AG04450 (cell line): ENCODE results near the gene NUCKS1. TPM values are rescaled to one million over a fixed set of nuclear protein-coding genes. Genes with fewer than 3 reads are reported as not detected.

Source experiments
- CTCF ChIA-PET: fragments of 300-600, 350-600 bp; formaldehyde crosslinking; extraction: SDS; loops from one replicate; lab custom pipeline; 2022; ENCODE audit warnings: antibody characterized with exemption, inconsistent platforms; lab: Charles Lee
- POLR2A ChIA-PET: fragments of 350-600 bp; formaldehyde crosslinking; extraction: SDS; loops from one replicate; lab custom pipeline; 2021; ENCODE audit warnings: antibody characterized with exemption, inconsistent platforms; lab: Yijun Ruan, JAX
- DNase-seq: peaks from one replicate; pipeline ENCODE4 v3.0.0-alpha.2; 2011; ENCODE audit warnings: low read depth, low spot score
- H3K27ac ChIP-seq: one replicate; pipeline ENCODE4 v1.5.1; 2012; ENCODE audit warnings: low read depth, low read length, control low read depth
- H3K27me3 ChIP-seq: one replicate; pipeline ENCODE4 v1.6.0; 2012; ENCODE audit warnings: low read length; ENCODE audit not compliant: control insufficient read depth, insufficient read depth
- H3K4me3 ChIP-seq: 2 replicates; pipeline ENCODE4 v1.5.1; 2011; ENCODE audit warnings: mild to moderate bottlenecking, low read depth, low read length, control low read depth
- H3K9me3 ChIP-seq: 2 replicates; pipeline ENCODE4 v1.5.1; 2012; ENCODE audit warnings: low read length; ENCODE audit not compliant: control insufficient read depth, insufficient read depth
- CTCF ChIP-seq: IDR thresholded peaks from 2 replicates; pipeline ENCODE4 v1.5.1; 2011; ENCODE audit warnings: low read depth, low read length, control low read depth, inconsistent platforms
- polyA plus RNA-seq: library from polyadenylated mRNA; depleted of rRNA; stranded (reverse); fragments of >200 nt; gene quantifications from 2 replicates; pipeline ENCODE4 v1.2.3, GENCODE V29; 2011; rRNA removed
- small RNA-seq: library from RNA; depleted of rRNA; stranded (forward); fragments of <200 nt; gene quantifications from one replicate; pipeline ENCODE3, GENCODE V24; 2012; ENCODE audit warnings: low read depth; ENCODE audit not compliant: insufficient read length

The NUCKS1 gene
- polyA plus RNA-seq, 1 experiment: 105 TPM

GRCh38 chr1:205665201-205666045 is 84.6 kb downstream of the NUCKS1 start:
- H3K4me3 ChIP-seq: no peak overlapping the region
- no peaks in the 10 kb centered on the region for H3K9me3 ChIP-seq
- DNase-seq: no peak
- TF ChIP-seq CTCF: no peak
- H3K27me3 ChIP-seq: no peaks in the 10 kb centered on the region
- ChIA-PET CTCF (interaction anchor here (0.8 to 12.9 kb wide), 4 partner anchors 8 to 312 kb away, joined by 3 to 489 read pairs (median 34); no protein-coding TSS in a partner anchor), POLR2A (no interaction called here)
- no peak overlapping the region for H3K27ac ChIP-seq

- Histone ChIP-seq H3K9me3 (no peaks in the 10 kb centered on the region), H3K4me3 (no peak overlapping the region), H3K27ac (no peak overlapping the region), H3K27me3 (no peaks in the 10 kb centered on the region)
- DNase-seq: no peak
- ChIA-PET CTCF (interaction anchor here (2.0 to 12.9 kb wide), 2 partner anchors 73 to 313 kb away, joined by 7 to 489 read pairs; no protein-coding TSS in a partner anchor), POLR2A (interaction anchor here (1.3 kb wide), 1 partner anchor 32 kb away, joined by 3 read pairs; the partner anchor contains the start of gene ELK4)
- TF ChIP-seq CTCF: no peak
These were observed 85.5 kb downstream of the NUCKS1 start for GRCh38 chr1:205664399-205665017.

DNA sequence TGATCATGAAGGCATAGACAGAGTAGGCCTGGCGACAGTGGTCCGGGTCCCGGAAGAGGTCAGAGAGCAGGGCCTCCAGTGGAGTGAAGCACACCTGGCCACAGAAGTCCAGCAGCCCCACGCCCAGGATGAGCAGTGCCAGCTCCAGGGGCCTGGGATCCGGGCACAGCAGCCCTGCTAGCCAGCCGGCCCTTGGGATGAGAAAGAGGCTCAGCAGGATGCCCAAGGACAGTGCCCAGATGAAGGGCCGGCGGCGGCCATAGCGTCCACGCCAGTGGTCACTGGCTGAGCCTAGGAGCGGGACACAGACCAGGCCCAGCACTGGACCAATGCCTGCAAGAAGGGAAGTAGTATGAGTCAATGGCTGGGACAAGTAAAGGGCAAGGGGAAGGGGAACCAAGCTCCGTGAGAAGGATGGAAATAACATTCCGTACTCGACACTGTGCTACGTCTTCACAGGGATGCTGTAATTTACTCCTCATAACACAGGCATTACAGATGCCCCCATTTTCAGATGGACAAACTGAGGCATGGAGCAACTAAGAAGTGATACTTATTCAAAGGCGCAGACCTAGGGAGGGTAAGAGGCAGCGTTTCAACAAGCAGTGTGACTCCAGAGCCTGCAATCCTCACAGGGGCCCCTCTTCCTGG is 86.6 kb downstream of the NUCKS1 start:
- H3K27ac ChIP-seq: no peak overlapping the region
- TF ChIP-seq CTCF: no peak
- no peak for DNase-seq
- ChIA-PET CTCF (interaction anchor here (2.0 to 12.9 kb wide), 2 partner anchors 72 to 314 kb away, joined by 7 to 489 read pairs; no protein-coding TSS in a partner anchor), POLR2A (interaction anchor here (0.6 to 1.3 kb wide), 2 partner anchors 9 to 31 kb away, joined by 3 to 5 read pairs; partner anchors contain the start of gene ELK4)
- H3K4me3 ChIP-seq: no peak overlapping the region
- H3K27me3 ChIP-seq: no peaks in the 10 kb centered on the region
- no peaks in the 10 kb centered on the region for H3K9me3 ChIP-seq

Small RNA genes lying within 50 kb of the gene (small RNA-seq; reads per million reads assigned to genes)
- not detected for gene RF00017
- gene RF00139: not detected

Other genes starting within 250 kb of the NUCKS1 start
- 0.36 and 0.38 TPM in 2 replicates for gene CDK18, start 245.5 kb downstream of the NUCKS1 start, polyA plus RNA-seq
- 8.3 and 8.6 TPM in 2 replicates for gene ELK4, start 118.2 kb downstream of the NUCKS1 start, polyA plus RNA-seq
- gene SLC45A3, start 69.7 kb downstream of the NUCKS1 start, polyA plus RNA-seq: 1.7 and 1.8 TPM in 2 replicates
- 13.8 and 14.6 TPM in 2 replicates for gene RAB29, start 25.3 kb upstream of the NUCKS1 start, polyA plus RNA-seq
- 23.9 and 29.0 TPM in 2 replicates for gene SLC41A1, start 63.0 kb upstream of the NUCKS1 start, polyA plus RNA-seq
- gene PM20D1, start 100.0 kb upstream of the NUCKS1 start, polyA plus RNA-seq: 0.09 TPM in 1 of 2 replicates, not detected in the other
- not detected in 2 replicates for gene SLC26A9, start 193.3 kb upstream of the NUCKS1 start, polyA plus RNA-seq